Adrenal gland (tissue), 12 donors: ENCODE measurements around the gene RBMXL3. TPM values are rescaled to one million over a fixed set of nuclear protein-coding genes. Genes with fewer than 3 reads are reported as not detected.

ENCODE experiments used
- DNase-seq, 7 donors: peaks; one replicate each; pipeline ENCODE4 v3.0.0-alpha.2; 2019 to 2020
- H3K27ac ChIP-seq, 5 donors: fragments of 200-600 bp; sonication (generic) in 4 of 5; 1 replicate in 3 of 5; 2 replicates in 2 of 5; pipeline versions ENCODE4 v1.5.1 to v1.8.0; 2016 to 2020; ENCODE audit warnings: mild to moderate bottlenecking in 1 of 5
- H3K27me3 ChIP-seq: fragments of 200-600 bp; 2 replicates; pipeline ENCODE4 v1.8.0; 2021
- H3K36me3 ChIP-seq, 2 donors: fragments of 200-600 bp; replicated peaks in 1 of 2; 1 replicate in 1 of 2; 2 replicates in 1 of 2; pipeline versions ENCODE4 v1.5.1 to v1.8.0; 2018 to 2022
- H3K4me1 ChIP-seq, 2 donors: fragments of 200-600 bp; replicated peaks in 1 of 2; 1 replicate in 1 of 2; 2 replicates in 1 of 2; pipeline versions ENCODE4 v1.5.1 to v1.8.0; 2018 to 2021
- H3K4me3 ChIP-seq, 4 donors: fragments of 200-600 bp; sonication (generic) in 3 of 4; one replicate each; pipeline ENCODE4 v1.5.1; 2016 to 2018
- H3K9me3 ChIP-seq, 3 donors: fragments of 200-600 bp; sonication (generic) in 1 of 3; replicated peaks in 1 of 3; 1 replicate in 2 of 3; 2 replicates in 1 of 3; pipeline versions ENCODE4 v1.5.1 to v1.8.0; 2016 to 2021
- POLR2A ChIP-seq, 2 donors: fragments of 450-650 bp; IDR thresholded peaks; one replicate each; pipeline ENCODE4 v1.6.1; 2017; ENCODE audit warnings: antibody characterized with exemption in 2 of 2, mild to moderate bottlenecking in 2 of 2, moderate library complexity in 1 of 2
- WGBS, 4 donors: extraction: QIAGEN DNeasy Blood & Tissue Kit in 2 of 4; methylation state at CpG; one replicate each; pipeline versions ENCODE4 v1.1.5 to v1.1.7; 2013 to 2017; 5-methylcytosine and 5-hydroxymethylcytosine counted together
- intact Hi-C, 2 donors: fragments of 100-400 bp; cut with DNase I; formaldehyde crosslinking; loops; one replicate each; pipeline versions ENCODE4 v1.14.1 to v1.15.0; 2022 to 2023
- polyA plus RNA-seq, 3 donors: library from polyadenylated mRNA; stranded (reverse); fragments of 200-250 nt in 2 of 3; fragments of 350-450 nt in 1 of 3; fragmentation: Illumina TruSeq in 1 of 3; extraction: RNeasy Lipid Tissue Mini Kit (QIAGEN cat#74804) in 1 of 3; gene quantifications; one replicate each; pipeline ENCODE4 v1.2.3, GENCODE V29; 2013 to 2014
- total RNA-seq, 9 donors: library from RNA; depleted of rRNA in 4 of 9; stranded (reverse); fragments of >200 nt in 4 of 9; fragments of 120-200 nt in 1 of 9; fragmentation: NEBNext Ultra II Directional in 1 of 9; extraction: Animal tissue kit (Norgen Biotek cat#: 25700) in 1 of 9; gene quantifications; one replicate each; pipeline versions ENCODE4 v1.1.0 to v1.2.4, GENCODE V29; 2013 to 2023
- TF ChIP-seq, protein P1 (sequence below), 6 experiments: fragments of 450-650 bp in 4 of 6; fragments of 200-600 bp in 2 of 6; sonication (generic) in 1 of 6; IDR thresholded peaks; 1 replicate in 5 of 6; 2 replicates in 1 of 6; pipeline versions ENCODE4 v1.5.1 to v1.8.0; 2016 to 2021; ENCODE audit warnings: antibody characterized with exemption in 6 of 6, mild to moderate bottlenecking in 2 of 6, moderate library complexity in 1 of 6
- donor health status: healthy with polysubstance abuse.
- donor health status: Bipolar disorder and iron deficiency.
- donor health status: DM: yes; HTN: yes; CAD: no.
- donor health status: DM: no; HTN: no; CAD: no.
- donor health status: DM: no; HTN: no; CAD: no.
- donor health status: DM: yes; HTN: yes; CAD: no.

Gene RBMXL3
- total and polyA plus RNA-seq, 12 donors = not detected

DNA sequence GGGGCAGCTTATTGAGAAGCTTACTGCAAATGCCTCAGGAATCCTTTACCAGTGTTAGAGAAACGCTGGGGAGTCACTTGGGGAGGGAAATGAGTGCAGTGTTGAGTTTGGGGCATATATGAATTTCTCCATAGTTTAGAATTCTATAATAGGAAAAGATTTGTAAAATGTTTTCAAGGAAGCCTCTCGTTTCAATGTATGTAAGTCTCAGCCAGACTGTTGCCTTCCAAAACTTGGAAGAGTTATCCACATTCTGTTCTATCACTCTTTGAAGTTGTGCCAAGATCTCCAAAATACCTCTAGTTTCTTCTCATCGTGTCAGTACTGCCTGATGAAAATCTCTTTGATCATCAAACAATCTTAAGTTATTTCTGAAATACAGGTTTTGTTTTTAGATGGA is 45.3 kb downstream of the RBMXL3 start:
- Histone ChIP-seq H3K36me3 (no peaks in the 10 kb centered on the region), H3K9me3 (no peaks in the 10 kb centered on the region)
- intact Hi-C loops = no loop called here

DNA sequence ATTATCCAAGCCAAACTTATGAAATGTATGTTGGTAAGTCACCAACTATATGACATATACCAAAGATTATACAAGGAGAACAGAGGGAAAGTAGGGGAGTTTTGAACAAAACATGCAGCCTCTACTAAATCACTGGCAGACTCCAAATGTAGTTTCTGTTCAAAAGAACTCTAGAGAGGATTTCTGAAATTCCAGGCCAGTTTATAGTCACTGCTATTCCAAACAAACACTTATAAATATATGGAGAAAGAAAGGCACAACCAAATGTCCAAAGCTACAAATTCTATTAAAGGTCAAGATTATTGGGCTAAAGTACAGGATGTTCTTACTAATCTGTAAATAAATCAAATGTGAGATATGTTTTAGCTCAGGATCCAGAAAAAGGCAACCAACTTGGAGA is 47.4 kb downstream of the RBMXL3 start:
- Histone ChIP-seq H3K9me3 (no peaks in the 10 kb centered on the region), H3K4me3 (no peak overlapping the region), H3K36me3 (no peaks in the 10 kb centered on the region), H3K4me1 (no peaks in the 10 kb centered on the region), H3K27ac (no peak overlapping the region), H3K27me3 (peaks cover 15% of the 10 kb centered on the region)
- intact Hi-C loops = no loop called here
- no peak for DNase-seq
- TF ChIP-seq, protein P1, sequence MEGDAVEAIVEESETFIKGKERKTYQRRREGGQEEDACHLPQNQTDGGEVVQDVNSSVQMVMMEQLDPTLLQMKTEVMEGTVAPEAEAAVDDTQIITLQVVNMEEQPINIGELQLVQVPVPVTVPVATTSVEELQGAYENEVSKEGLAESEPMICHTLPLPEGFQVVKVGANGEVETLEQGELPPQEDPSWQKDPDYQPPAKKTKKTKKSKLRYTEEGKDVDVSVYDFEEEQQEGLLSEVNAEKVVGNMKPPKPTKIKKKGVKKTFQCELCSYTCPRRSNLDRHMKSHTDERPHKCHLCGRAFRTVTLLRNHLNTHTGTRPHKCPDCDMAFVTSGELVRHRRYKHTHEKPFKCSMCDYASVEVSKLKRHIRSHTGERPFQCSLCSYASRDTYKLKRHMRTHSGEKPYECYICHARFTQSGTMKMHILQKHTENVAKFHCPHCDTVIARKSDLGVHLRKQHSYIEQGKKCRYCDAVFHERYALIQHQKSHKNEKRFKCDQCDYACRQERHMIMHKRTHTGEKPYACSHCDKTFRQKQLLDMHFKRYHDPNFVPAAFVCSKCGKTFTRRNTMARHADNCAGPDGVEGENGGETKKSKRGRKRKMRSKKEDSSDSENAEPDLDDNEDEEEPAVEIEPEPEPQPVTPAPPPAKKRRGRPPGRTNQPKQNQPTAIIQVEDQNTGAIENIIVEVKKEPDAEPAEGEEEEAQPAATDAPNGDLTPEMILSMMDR (IDR thresholded peaks at IDR 0.05) = no peak
- TF ChIP-seq POLR2A (IDR thresholded peaks at IDR 0.05) = no peak

More for the DNA sequence above, 45.3 kb downstream of the RBMXL3 start:
- Histone ChIP-seq H3K27me3 (peaks cover 16% of the 10 kb centered on the region), H3K4me3 (peak overlapping the region in 1 of 4 donors; percentile 65), H3K4me1 (no peaks in the 10 kb centered on the region), H3K27ac (no peak overlapping the region)
- 4 to 23% (median 9%) methylated on average over 3 of the region's 3 CpGs for WGBS, 4 donors
- no peak for TF ChIP-seq POLR2A (IDR thresholded peaks at IDR 0.05)
- TF ChIP-seq, protein P1 (IDR thresholded peaks at IDR 0.05) = no peak
- no peak for DNase-seq

DNA sequence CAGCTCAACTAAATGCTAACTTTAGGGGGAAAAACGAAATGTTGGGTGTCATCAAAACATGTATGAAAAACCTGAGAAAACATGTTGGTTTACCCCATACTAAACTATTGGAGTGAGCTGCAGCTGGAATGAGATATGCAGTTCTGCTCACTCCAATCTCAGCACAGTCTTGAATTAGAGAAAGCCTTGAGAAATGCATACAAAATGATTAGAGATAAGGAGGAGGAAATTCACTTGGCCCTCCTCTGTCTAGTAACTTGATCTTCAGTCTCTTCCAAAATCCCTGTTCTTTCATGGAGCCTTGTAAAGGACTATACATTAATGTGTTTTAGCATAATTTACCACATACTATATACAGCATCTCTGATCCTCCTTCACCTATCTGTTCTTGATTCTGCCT is 47.8 kb downstream of the RBMXL3 start:
- Histone ChIP-seq H3K27ac (no peak overlapping the region), H3K4me1 (no peaks in the 10 kb centered on the region), H3K9me3 (no peaks in the 10 kb centered on the region), H3K36me3 (no peaks in the 10 kb centered on the region), H3K27me3 (peaks cover 10% of the 10 kb centered on the region), H3K4me3 (no peak overlapping the region)
- WGBS, 4 donors = 36 to 66% (median 44%) methylated on average over 1 of the region's 1 CpG
- TF ChIP-seq, protein P1 (IDR thresholded peaks at IDR 0.05) = no peak
- no peak for TF ChIP-seq POLR2A (IDR thresholded peaks at IDR 0.05)
- DNase-seq = no peak
- intact Hi-C loops = no loop called here

Other genes with a start within 250 kb of the RBMXL3 start
- 10 to 100 TPM in 1 of 9 donors, 1 to 10 TPM in 3, under 1 TPM in 4, not detected in 1; 0.33 to 16.0 (median 1.4) TPM for gene IL13RA2, start 171.8 kb upstream of the RBMXL3 start, total RNA-seq
- gene IL13RA2, start 171.8 kb upstream of the RBMXL3 start, polyA plus RNA-seq = 10 to 100 TPM in 1 of 3 donors, 1 to 10 TPM in 2; 1.4 to 19.4 (median 3.9) TPM
- 1 to 10 TPM; 4.3 to 8.7 (median 6.2) TPM for gene LRCH2, start 44.7 kb downstream of the RBMXL3 start, total RNA-seq
- gene LRCH2, start 44.7 kb downstream of the RBMXL3 start, polyA plus RNA-seq = 1 to 10 TPM; 2.3 to 6.3 (median 3.5) TPM
- not detected for gene LUZP4, start 100.3 kb downstream of the RBMXL3 start, total RNA-seq
- gene LUZP4, start 100.3 kb downstream of the RBMXL3 start, polyA plus RNA-seq = not detected